ENCODE data around the gene PROM1. TPM values are rescaled to one million over a fixed set of nuclear protein-coding genes. Genes with fewer than 3 reads are reported as not detected.

PROM1 gene
- total RNA-seq, 4 donors from 2014 or later: 0.94 to 16.3 (median 4.4) TPM

- Histone ChIP-seq H3K36me3 (no peaks in the 10 kb centered on the region), H3K27ac (no peak overlapping the region), H3K9me3 (no peaks in the 10 kb centered on the region), H3K27me3 (no peaks in the 10 kb centered on the region), H3K4me1 (no peaks in the 10 kb centered on the region), H3K4me3 (no peak overlapping the region)
- TF ChIP-seq CTCF (IDR thresholded peaks at IDR 0.05) (no peak), EP300 (IDR thresholded peaks at IDR 0.05) (no peak), POLR2A (IDR thresholded peaks at IDR 0.05) (no peak), POLR2AphosphoS5 (IDR thresholded peaks at IDR 0.05) (no peak)
- no peak for ATAC-seq
- 62 to 76% methylated on average over 2 to 3 of the region's 3 CpGs for WGBS, 2 donors (ENCODE audit: low coverage in 1 of 2)
Observed at GRCh38 chr4:15925830-15926229, 158.0 kb downstream of the PROM1 start.

GRCh38 chr4:15921592-15921932 lies 162.3 kb downstream of the PROM1 start:
- no peaks in the 10 kb centered on the region for H3K27me3 ChIP-seq
- no peak overlapping the region for H3K4me3 ChIP-seq
- ATAC-seq: peak; percentile 20
- 92 to 100% methylated on average over 1 of the region's 1 CpG for WGBS, 2 donors (ENCODE audit: low coverage in 1 of 2)
- no peaks in the 10 kb centered on the region for H3K9me3 ChIP-seq
- TF ChIP-seq POLR2A (IDR thresholded peaks at IDR 0.05): no peak
- H3K36me3 ChIP-seq: no peaks in the 10 kb centered on the region
- H3K27ac ChIP-seq: no peak overlapping the region
- no peaks in the 10 kb centered on the region for H3K4me1 ChIP-seq

GRCh38 chr4:15920723-15921591 lies 162.9 kb downstream of the PROM1 start:
- TF ChIP-seq POLR2AphosphoS5 (IDR thresholded peaks at IDR 0.05): peak; percentile 48
- TF ChIP-seq CTCF (IDR thresholded peaks at IDR 0.05): no peak
- no peak for TF ChIP-seq EP300 (IDR thresholded peaks at IDR 0.05)
- TF ChIP-seq POLR2A (IDR thresholded peaks at IDR 0.05): no peak
- H3K27me3 ChIP-seq: no peaks in the 10 kb centered on the region
- H3K4me1 ChIP-seq: no peaks in the 10 kb centered on the region
- H3K36me3 ChIP-seq: no peaks in the 10 kb centered on the region
- no peak overlapping the region for H3K27ac ChIP-seq
- peak; percentile 79 for ATAC-seq
- no peaks in the 10 kb centered on the region for H3K9me3 ChIP-seq
- WGBS, 2 donors (ENCODE audit: low coverage in 1 of 2): 35 to 36% methylated on average over 2 to 4 of the region's 4 CpGs
- H3K4me3 ChIP-seq: no peak overlapping the region

- TF ChIP-seq POLR2AphosphoS5 (IDR thresholded peaks at IDR 0.05): no peak
- TF ChIP-seq CTCF (IDR thresholded peaks at IDR 0.05): no peak
- TF ChIP-seq POLR2A (IDR thresholded peaks at IDR 0.05): no peak
- TF ChIP-seq EP300 (IDR thresholded peaks at IDR 0.05): no peak
- H3K27me3 ChIP-seq: no peaks in the 10 kb centered on the region
- no peaks in the 10 kb centered on the region for H3K9me3 ChIP-seq
- H3K36me3 ChIP-seq: no peaks in the 10 kb centered on the region
- H3K27ac ChIP-seq: no peak overlapping the region
- 50 to 55% methylated on average over 1 to 3 of the region's 4 CpGs for WGBS, 2 donors (ENCODE audit: low coverage in 1 of 2)
- no peaks in the 10 kb centered on the region for H3K4me1 ChIP-seq
- no peak overlapping the region for H3K4me3 ChIP-seq
- no peak for ATAC-seq
Observed at GRCh38 chr4:15918484-15919129, 165.2 kb downstream of the PROM1 start.

Other genes starting within 250 kb of the PROM1 start
- 10 to 100 TPM in 1 of 4 donors, 1 to 10 TPM in 1, under 1 TPM in 2; 0.27 to 19.2 (median 0.97) TPM for gene FGFBP1, start 145.3 kb downstream of the PROM1 start, total RNA-seq
- gene FGFBP2, start 120.8 kb downstream of the PROM1 start, total RNA-seq: 1 to 10 TPM in 3 of 4 donors, under 1 TPM in 1; 0.62 to 5.2 (median 2.2) TPM
- gene TAPT1, start 142.4 kb upstream of the PROM1 start, total RNA-seq: 10 to 100 TPM; 29.9 to 40.4 (median 35.9) TPM